Measurements from ENCODE around the gene ATP8B3. TPM values are rescaled to one million over a fixed set of nuclear protein-coding genes. Genes with fewer than 3 reads are reported as not detected.

The ATP8B3 gene
- total RNA-seq, 1 donor from 2014 or later, result 0.41 TPM

- intact Hi-C loops (cut with micrococcal nuclease), result no loop called here
- H3K4me1 ChIP-seq, result peaks cover 54% of the 10 kb centered on the region
- no peak for DNase-seq
Measured at GRCh38 chr19:1833540-1833939, 21.5 kb upstream of the ATP8B3 start.

DNA sequence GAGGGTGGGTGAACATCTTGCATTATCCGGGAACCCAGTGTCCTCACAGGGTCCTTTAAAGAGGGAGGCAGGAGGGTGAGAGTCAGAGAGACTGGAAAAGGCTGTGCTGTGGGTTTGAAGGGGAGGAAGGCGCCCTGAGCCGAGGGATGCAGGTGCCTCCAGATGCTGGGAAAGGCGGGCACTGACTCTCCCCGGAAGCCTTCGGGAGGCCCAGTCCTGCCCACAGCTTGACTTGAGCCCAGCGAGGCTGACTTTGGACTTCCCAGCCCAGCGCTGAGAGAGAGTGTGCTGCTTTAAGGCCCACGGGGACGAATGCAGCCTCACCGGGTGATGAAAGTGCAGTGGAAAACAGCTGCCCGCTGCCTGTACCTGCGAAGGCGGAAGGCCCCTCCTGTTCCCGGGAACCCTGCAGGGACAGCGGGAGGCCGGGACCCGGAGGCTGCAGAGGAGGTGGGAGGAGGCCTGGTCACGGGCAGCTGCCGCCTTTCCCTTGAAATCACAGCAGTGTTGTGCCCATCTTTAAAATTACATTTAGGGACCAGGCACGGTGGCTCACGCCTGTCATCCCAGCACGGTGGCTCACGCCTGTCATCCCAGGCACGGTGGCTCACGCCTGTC lies 20.1 kb upstream of the ATP8B3 start:
- intact Hi-C loops (cut with micrococcal nuclease), result no loop called here
- H3K27ac ChIP-seq (replicated peaks), result no peak overlapping the region
- peaks cover 30% of the 10 kb centered on the region for H3K36me3 ChIP-seq
- TF ChIP-seq, protein P1, sequence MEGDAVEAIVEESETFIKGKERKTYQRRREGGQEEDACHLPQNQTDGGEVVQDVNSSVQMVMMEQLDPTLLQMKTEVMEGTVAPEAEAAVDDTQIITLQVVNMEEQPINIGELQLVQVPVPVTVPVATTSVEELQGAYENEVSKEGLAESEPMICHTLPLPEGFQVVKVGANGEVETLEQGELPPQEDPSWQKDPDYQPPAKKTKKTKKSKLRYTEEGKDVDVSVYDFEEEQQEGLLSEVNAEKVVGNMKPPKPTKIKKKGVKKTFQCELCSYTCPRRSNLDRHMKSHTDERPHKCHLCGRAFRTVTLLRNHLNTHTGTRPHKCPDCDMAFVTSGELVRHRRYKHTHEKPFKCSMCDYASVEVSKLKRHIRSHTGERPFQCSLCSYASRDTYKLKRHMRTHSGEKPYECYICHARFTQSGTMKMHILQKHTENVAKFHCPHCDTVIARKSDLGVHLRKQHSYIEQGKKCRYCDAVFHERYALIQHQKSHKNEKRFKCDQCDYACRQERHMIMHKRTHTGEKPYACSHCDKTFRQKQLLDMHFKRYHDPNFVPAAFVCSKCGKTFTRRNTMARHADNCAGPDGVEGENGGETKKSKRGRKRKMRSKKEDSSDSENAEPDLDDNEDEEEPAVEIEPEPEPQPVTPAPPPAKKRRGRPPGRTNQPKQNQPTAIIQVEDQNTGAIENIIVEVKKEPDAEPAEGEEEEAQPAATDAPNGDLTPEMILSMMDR (IDR thresholded peaks at IDR 0.05; ENCODE audit: borderline replicate concordance), result no peak
- no peaks in the 10 kb centered on the region for H3K27me3 ChIP-seq (ENCODE audit: low read depth)
- no peaks in the 10 kb centered on the region for H3K9me3 ChIP-seq (replicated peaks)
- no peak for DNase-seq
- H3K4me1 ChIP-seq, result peaks cover 40% of the 10 kb centered on the region
- no peak overlapping the region for H3K4me3 ChIP-seq

More at GRCh38 chr19:1833540-1833939, 21.5 kb upstream of the ATP8B3 start:
- TF ChIP-seq, protein P1 (IDR thresholded peaks at IDR 0.05; ENCODE audit: borderline replicate concordance), result no peak
- H3K4me3 ChIP-seq, result no peak overlapping the region
- peaks cover 16% of the 10 kb centered on the region for H3K36me3 ChIP-seq
- H3K27me3 ChIP-seq (ENCODE audit: low read depth), result no peaks in the 10 kb centered on the region
- H3K27ac ChIP-seq (replicated peaks), result no peak overlapping the region
- H3K9me3 ChIP-seq (replicated peaks), result no peaks in the 10 kb centered on the region

- Histone ChIP-seq H3K4me3 (no peak overlapping the region), H3K36me3 (peaks cover 37% of the 10 kb centered on the region), H3K27me3 (ENCODE audit: low read depth) (no peaks in the 10 kb centered on the region), H3K27ac (replicated peaks) (no peak overlapping the region), H3K9me3 (replicated peaks) (no peaks in the 10 kb centered on the region), H3K4me1 (peaks cover 39% of the 10 kb centered on the region)
- no peak for DNase-seq
- intact Hi-C loops (cut with micrococcal nuclease), result no loop called here
- TF ChIP-seq, protein P1 (IDR thresholded peaks at IDR 0.05; ENCODE audit: borderline replicate concordance), result no peak
Measured at GRCh38 chr19:1830978-1831377, 18.9 kb upstream of the ATP8B3 start.

DNA sequence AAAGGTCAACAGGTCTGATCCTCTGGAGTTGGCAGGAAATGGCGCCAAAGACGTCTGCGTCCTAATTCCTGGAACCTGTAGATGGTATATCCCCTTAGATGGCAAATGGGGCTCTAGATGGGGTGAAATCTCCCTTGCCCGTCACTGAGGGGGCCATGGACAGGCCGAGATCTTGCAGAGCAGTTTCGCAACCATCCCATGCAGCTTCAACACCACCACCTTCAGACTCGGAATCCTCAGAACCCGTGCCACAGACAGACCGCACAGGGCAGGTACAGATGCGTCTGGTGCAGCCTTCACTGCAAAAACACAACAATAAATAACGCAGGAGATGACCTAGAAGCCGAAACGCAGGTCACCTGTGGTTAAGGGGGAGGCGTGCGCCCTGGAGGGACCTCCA lies 18.5 kb upstream of the ATP8B3 start:
- intact Hi-C loops (cut with micrococcal nuclease), result no loop called here
- TF ChIP-seq, protein P1 (IDR thresholded peaks at IDR 0.05; ENCODE audit: borderline replicate concordance), result no peak
- H3K4me3 ChIP-seq, result no peak overlapping the region
- no peaks in the 10 kb centered on the region for H3K27me3 ChIP-seq (ENCODE audit: low read depth)
- H3K4me1 ChIP-seq, result peaks cover 39% of the 10 kb centered on the region
- peaks cover 37% of the 10 kb centered on the region for H3K36me3 ChIP-seq
- no peak overlapping the region for H3K27ac ChIP-seq (replicated peaks)
- no peak for DNase-seq
- no peaks in the 10 kb centered on the region for H3K9me3 ChIP-seq (replicated peaks)

DNA sequence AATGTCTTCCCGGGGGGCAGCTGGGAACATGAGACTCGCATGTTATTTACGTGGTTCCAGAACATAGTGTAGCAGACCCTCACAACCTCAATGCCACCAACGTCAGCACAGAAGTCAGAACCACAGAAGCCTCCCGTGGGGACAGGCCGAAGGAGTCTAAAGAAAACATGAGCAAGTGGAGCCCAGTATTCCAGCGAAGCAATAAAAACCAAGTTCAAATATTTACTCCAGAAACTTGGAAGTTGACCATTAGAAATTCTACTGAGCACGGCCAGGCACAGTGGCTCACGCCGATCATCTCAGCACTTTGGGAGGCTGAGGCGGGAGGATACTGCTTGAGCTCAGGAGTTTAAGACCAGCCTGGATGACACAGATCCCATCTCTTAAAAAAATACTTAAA lies 17.9 kb upstream of the ATP8B3 start:
- peaks cover 43% of the 10 kb centered on the region for H3K36me3 ChIP-seq
- intact Hi-C loops (cut with micrococcal nuclease), result no loop called here

More for the DNA sequence above, 17.9 kb upstream of the ATP8B3 start:
- TF ChIP-seq, protein P1 (IDR thresholded peaks at IDR 0.05; ENCODE audit: borderline replicate concordance), result no peak
- Histone ChIP-seq H3K27me3 (ENCODE audit: low read depth) (no peaks in the 10 kb centered on the region), H3K9me3 (replicated peaks) (no peaks in the 10 kb centered on the region), H3K4me1 (peaks cover 34% of the 10 kb centered on the region), H3K4me3 (no peak overlapping the region), H3K27ac (replicated peaks) (no peak overlapping the region)
- DNase-seq, result no peak
